CD4-positive, CD25-positive, alpha-beta regulatory T cell (primary cell): ENCODE data around the gene YAP1. TPM values are rescaled to one million over a fixed set of nuclear protein-coding genes. Genes with fewer than 3 reads are reported as not detected.

Experiments
- ATAC-seq, 2 donors: fragments of 150-1000 bp; cut with Tn5 transposase; one replicate each; pipeline ENCODE4 v1.10.0; 2021; ENCODE audit warnings: low read depth in 2 of 2, moderate number of reproducible peaks in 2 of 2, moderate library complexity in 1 of 2
- DNase-seq, 3 donors: peaks; one replicate each; pipeline versions ENCODE4 v3.0.0 to v3.0.0-alpha.2; 2012 to 2022; ENCODE audit warnings: mixed read lengths in 1 of 3
- H3K27ac ChIP-seq: one replicate; pipeline ENCODE4 v1.7.0; 2013; ENCODE audit warnings: mild to moderate bottlenecking, low read length; ENCODE audit not compliant: insufficient read depth, poor library complexity, severe bottlenecking
- H3K27me3 ChIP-seq: one replicate; pipeline ENCODE4 v1.7.0; 2013; ENCODE audit warnings: low read length; ENCODE audit not compliant: control insufficient read depth, insufficient read depth
- H3K36me3 ChIP-seq: one replicate; pipeline ENCODE4 v1.7.0; 2013; ENCODE audit warnings: mild to moderate bottlenecking, low read length, moderate library complexity; ENCODE audit not compliant: control insufficient read depth, insufficient read depth
- H3K4me1 ChIP-seq: 2 replicates; pipeline ENCODE4 v1.7.0; 2013; ENCODE audit warnings: mild to moderate bottlenecking, low read length; ENCODE audit not compliant: insufficient read depth, control insufficient read depth, poor library complexity, severe bottlenecking
- H3K4me3 ChIP-seq: one replicate; pipeline ENCODE4 v1.7.0; 2013; ENCODE audit warnings: low read depth, mild to moderate bottlenecking, low read length, moderate library complexity
- H3K9me3 ChIP-seq, 2 experiments: 1 replicate in 1 of 2; 2 replicates in 1 of 2; pipeline ENCODE4 v1.7.0; 2013; ENCODE audit warnings: low read length in 2 of 2, mild to moderate bottlenecking in 1 of 2, moderate library complexity in 1 of 2; ENCODE audit not compliant: control insufficient read depth in 2 of 2
- H3K27ac Mint-ChIP-seq, 3 donors: one replicate each; pipeline ENCODE4 v1.8.0; 2020 to 2022; ENCODE audit warnings: mild to moderate bottlenecking in 3 of 3, mixed read lengths in 3 of 3, moderate library complexity in 2 of 3
- H3K27me3 Mint-ChIP-seq: one replicate; pipeline ENCODE4 v1.8.0; 2022; ENCODE audit warnings: mild to moderate bottlenecking, mixed read lengths
- H3K36me3 Mint-ChIP-seq: one replicate; pipeline ENCODE4 v1.8.0; 2020; ENCODE audit warnings: mixed read lengths
- H3K4me1 Mint-ChIP-seq, 4 donors: one replicate each; pipeline ENCODE4 v1.8.0; 2020 to 2022; ENCODE audit warnings: mixed read lengths in 4 of 4, mild to moderate bottlenecking in 1 of 4
- H3K4me3 Mint-ChIP-seq, 4 donors: one replicate each; pipeline ENCODE4 v1.8.0; 2020 to 2022; ENCODE audit warnings: mild to moderate bottlenecking in 4 of 4, mixed read lengths in 4 of 4, moderate library complexity in 3 of 4
- H3K9me3 Mint-ChIP-seq, 7 donors: one replicate each; pipeline ENCODE4 v1.8.0; 2020 to 2022; ENCODE audit warnings: mixed read lengths in 7 of 7, mild to moderate bottlenecking in 3 of 7, moderate library complexity in 2 of 7
- polyA plus RNA-seq, 4 donors: library from polyadenylated mRNA; unstranded; fragments of 300-500 nt; fragmentation: Illumina TruSeq; gene quantifications; one replicate each; pipeline ENCODE4 v1.2.3, GENCODE V29; 2021
- total RNA-seq: library from RNA; stranded (reverse); gene quantifications from one replicate; pipeline ENCODE4 v1.2.3, GENCODE V29; 2022

Gene YAP1
- total and polyA plus RNA-seq, 5 donors from 2014 or later = not detected

- H3K36me3 ChIP-seq = no peaks in the 10 kb centered on the region
- peaks cover 15% of the 10 kb centered on the region for H3K27me3 Mint-ChIP-seq
- DNase-seq (no peak), ATAC-seq (no peak)
- H3K4me1 Mint-ChIP-seq = no peaks in the 10 kb centered on the region
- no peaks in the 10 kb centered on the region for H3K9me3 Mint-ChIP-seq
- no peaks in the 10 kb centered on the region for H3K4me1 ChIP-seq
- peaks cover 2% of the 10 kb centered on the region for H3K27me3 ChIP-seq
- no peak overlapping the region for H3K27ac ChIP-seq
- H3K9me3 ChIP-seq = no peaks in the 10 kb centered on the region
- no peak overlapping the region for H3K4me3 Mint-ChIP-seq
- no peak overlapping the region for H3K4me3 ChIP-seq
- no peak overlapping the region for H3K27ac Mint-ChIP-seq
- no peaks in the 10 kb centered on the region for H3K36me3 Mint-ChIP-seq
Observed at GRCh38 chr11:102225689-102226568, 115.7 kb downstream of the YAP1 start.

- Mint-ChIP-seq H3K27ac (no peak overlapping the region), H3K27me3 (peaks cover 25% of the 10 kb centered on the region), H3K36me3 (no peaks in the 10 kb centered on the region), H3K4me3 (no peak overlapping the region), H3K9me3 (no peaks in the 10 kb centered on the region), H3K4me1 (no peaks in the 10 kb centered on the region)
- no peaks in the 10 kb centered on the region for H3K9me3 ChIP-seq
- H3K36me3 ChIP-seq = no peaks in the 10 kb centered on the region
- no peak overlapping the region for H3K27ac ChIP-seq
- H3K27me3 ChIP-seq = peaks cover 5% of the 10 kb centered on the region
- H3K4me3 ChIP-seq = no peak overlapping the region
- ATAC-seq (no peak), DNase-seq (no peak)
- H3K4me1 ChIP-seq = no peaks in the 10 kb centered on the region
Observed at GRCh38 chr11:102226702-102227490, 116.6 kb downstream of the YAP1 start.

- Histone ChIP-seq H3K27me3 (peaks cover 7% of the 10 kb centered on the region), H3K4me3 (no peak overlapping the region), H3K9me3 (no peaks in the 10 kb centered on the region), H3K4me1 (no peaks in the 10 kb centered on the region), H3K27ac (no peak overlapping the region), H3K36me3 (no peaks in the 10 kb centered on the region)
- Mint-ChIP-seq H3K4me3 (no peak overlapping the region), H3K27ac (no peak overlapping the region), H3K27me3 (peaks cover 35% of the 10 kb centered on the region), H3K9me3 (no peaks in the 10 kb centered on the region), H3K36me3 (no peaks in the 10 kb centered on the region), H3K4me1 (no peaks in the 10 kb centered on the region)
- ATAC-seq (no peak), DNase-seq (no peak)
Observed at GRCh38 chr11:102229510-102230123, 119.4 kb downstream of the YAP1 start.

GRCh38 chr11:102230186-102230585 lies 119.9 kb downstream of the YAP1 start:
- Mint-ChIP-seq H3K9me3 (no peaks in the 10 kb centered on the region), H3K4me3 (no peak overlapping the region), H3K4me1 (no peaks in the 10 kb centered on the region), H3K27me3 (peaks cover 35% of the 10 kb centered on the region), H3K36me3 (no peaks in the 10 kb centered on the region), H3K27ac (no peak overlapping the region)
- Histone ChIP-seq H3K9me3 (no peaks in the 10 kb centered on the region), H3K4me3 (no peak overlapping the region), H3K4me1 (no peaks in the 10 kb centered on the region), H3K27ac (no peak overlapping the region), H3K36me3 (no peaks in the 10 kb centered on the region), H3K27me3 (peaks cover 12% of the 10 kb centered on the region)
- DNase-seq (no peak), ATAC-seq (no peak)

- no peak overlapping the region for H3K4me3 Mint-ChIP-seq
- H3K9me3 ChIP-seq = no peaks in the 10 kb centered on the region
- H3K9me3 Mint-ChIP-seq = no peaks in the 10 kb centered on the region
- no peak overlapping the region for H3K4me3 ChIP-seq
- H3K27me3 ChIP-seq = peaks cover 12% of the 10 kb centered on the region
- H3K36me3 Mint-ChIP-seq = no peaks in the 10 kb centered on the region
- DNase-seq = no peak
- H3K27ac ChIP-seq = no peak overlapping the region
- no peaks in the 10 kb centered on the region for H3K4me1 ChIP-seq
- no peaks in the 10 kb centered on the region for H3K36me3 ChIP-seq
- ATAC-seq = no peak
- H3K4me1 Mint-ChIP-seq = no peaks in the 10 kb centered on the region
- H3K27me3 Mint-ChIP-seq = peaks cover 32% of the 10 kb centered on the region
- H3K27ac Mint-ChIP-seq = no peak overlapping the region
Observed at GRCh38 chr11:102230911-102231310, 120.7 kb downstream of the YAP1 start.

- H3K27me3 Mint-ChIP-seq = peaks cover 29% of the 10 kb centered on the region
- ATAC-seq = no peak
- no peak overlapping the region for H3K4me3 Mint-ChIP-seq
Observed at GRCh38 chr11:102234779-102235439, 124.7 kb downstream of the YAP1 start.

GRCh38 chr11:102237096-102237735 lies 127.0 kb downstream of the YAP1 start:
- H3K9me3 ChIP-seq = no peaks in the 10 kb centered on the region
- ATAC-seq (no peak), DNase-seq (no peak)
- H3K27me3 ChIP-seq = peaks cover 14% of the 10 kb centered on the region
- H3K4me3 ChIP-seq = no peak overlapping the region
- Mint-ChIP-seq H3K36me3 (peaks cover 6% of the 10 kb centered on the region), H3K4me3 (no peak overlapping the region), H3K4me1 (peaks cover 0 to 4% (median under 1%) of the 10 kb centered on the region in 4 donors), H3K9me3 (peaks cover 0 to 2% (median 0%) of the 10 kb centered on the region in 7 donors), H3K27me3 (peaks cover 14% of the 10 kb centered on the region), H3K27ac (no peak overlapping the region)
- no peak overlapping the region for H3K27ac ChIP-seq
- H3K36me3 ChIP-seq = no peaks in the 10 kb centered on the region
- no peaks in the 10 kb centered on the region for H3K4me1 ChIP-seq

More at GRCh38 chr11:102234779-102235439, 124.7 kb downstream of the YAP1 start:
- no peak overlapping the region for H3K4me3 ChIP-seq
- peaks cover 0 to 2% (median 0%) of the 10 kb centered on the region in 4 donors for H3K4me1 Mint-ChIP-seq
- no peak overlapping the region for H3K27ac ChIP-seq
- H3K36me3 Mint-ChIP-seq = no peaks in the 10 kb centered on the region
- H3K4me1 ChIP-seq = no peaks in the 10 kb centered on the region
- no peak for DNase-seq
- H3K9me3 Mint-ChIP-seq = no peaks in the 10 kb centered on the region
- H3K9me3 ChIP-seq = no peaks in the 10 kb centered on the region
- H3K27me3 ChIP-seq = peaks cover 19% of the 10 kb centered on the region
- H3K27ac Mint-ChIP-seq = no peak overlapping the region
- H3K36me3 ChIP-seq = no peaks in the 10 kb centered on the region
